Activated CD4-positive, alpha-beta T cell treated with anti-CD3 and anti-CD28 coated beads, Interleukin-10, Interleukin-2, amounts not matched to agents 100 ng/mL and 50 ng/mL, durations not matched to agents 16 hours and 8 hours (primary cell): ENCODE data around the gene B3GALNT2.

Experiments
- DNase-seq: peaks from one replicate; pipeline ENCODE4 v3.0.0-alpha.2; 2020

Gene B3GALNT2

GRCh38 chr1:235450886-235451483 is 53.3 kb downstream of the B3GALNT2 start:
- no peak for DNase-seq

- no peak for DNase-seq
Measured at GRCh38 chr1:235450433-235450832, 53.8 kb downstream of the B3GALNT2 start.

- no peak for DNase-seq
Measured at GRCh38 chr1:235448616-235449015, 55.6 kb downstream of the B3GALNT2 start.

- DNase-seq = peak; percentile 34
Measured at GRCh38 chr1:235442788-235443429, 61.3 kb downstream of the B3GALNT2 start.

- no peak for DNase-seq
Measured at GRCh38 chr1:235441159-235441685, 63.0 kb downstream of the B3GALNT2 start.

- no peak for DNase-seq
Measured at GRCh38 chr1:235434001-235434400, 70.3 kb downstream of the B3GALNT2 start.

GRCh38 chr1:235430991-235431390 is 73.3 kb downstream of the B3GALNT2 start:
- DNase-seq = no peak

GRCh38 chr1:235429143-235429542 is 75.1 kb downstream of the B3GALNT2 start:
- no peak for DNase-seq

- no peak for DNase-seq
Measured at GRCh38 chr1:235427447-235427846, 76.8 kb downstream of the B3GALNT2 start.

- no peak for DNase-seq
Measured at GRCh38 chr1:235426680-235427079, 77.6 kb downstream of the B3GALNT2 start.

- DNase-seq = no peak
Measured at GRCh38 chr1:235426143-235426542, 78.1 kb downstream of the B3GALNT2 start.

- no peak for DNase-seq
Measured at GRCh38 chr1:235425357-235425756, 78.9 kb downstream of the B3GALNT2 start.

- DNase-seq = peak; percentile 7
Measured at GRCh38 chr1:235424092-235424491, 80.2 kb downstream of the B3GALNT2 start.

GRCh38 chr1:235423214-235423652 is 81.0 kb downstream of the B3GALNT2 start:
- peak; percentile 5 for DNase-seq

- DNase-seq = no peak
Measured at GRCh38 chr1:235421751-235422150, 82.5 kb downstream of the B3GALNT2 start.

- peak; percentile 69 for DNase-seq
Measured at GRCh38 chr1:235417086-235417697, 87.1 kb downstream of the B3GALNT2 start.

- DNase-seq = no peak
Measured at GRCh38 chr1:235416662-235417049, 87.6 kb downstream of the B3GALNT2 start.

GRCh38 chr1:235415008-235415904 is 89.0 kb downstream of the B3GALNT2 start:
- peak; percentile 71 for DNase-seq

- DNase-seq = no peak
Measured at GRCh38 chr1:235411489-235412486, 92.5 kb downstream of the B3GALNT2 start.

- no peak for DNase-seq
Measured at GRCh38 chr1:235410467-235410866, 93.8 kb downstream of the B3GALNT2 start.

- DNase-seq = no peak
Measured at GRCh38 chr1:235409042-235409820, 95.0 kb downstream of the B3GALNT2 start.
